ENCODE results near the gene CDHR3.

GRCh38 chr7:105916603-105917002 lies 46.5 kb upstream of the CDHR3 start:
- TF ChIP-seq EZH2 (IDR thresholded peaks at IDR 0.05; ENCODE audit: borderline replicate concordance, insufficient read depth, low read length, poor library complexity, severe bottlenecking) (no peak), CTCF (IDR thresholded peaks at IDR 0.05; ENCODE audit: poor library complexity, severe bottlenecking) (no peak), POLR2AphosphoS5 (IDR thresholded peaks at IDR 0.05) (no peak), REST (IDR thresholded peaks at IDR 0.05; ENCODE audit: borderline replicate concordance) (no peak)
